SK-N-MC (cell line): ENCODE data around the gene ADGRL3.

ENCODE experiments used
- EZH2 ChIP-seq: fragments of 200-600 bp; sonication (generic); IDR thresholded peaks from one replicate; pipeline ENCODE4 v1.6.1; 2017; ENCODE audit warnings: antibody characterized with exemption
- FOXP2 ChIP-seq: optimal IDR thresholded peaks from 2 replicates; pipeline ENCODE3; 2011; ENCODE audit warnings: mild to moderate bottlenecking, moderate library complexity; ENCODE audit not compliant: insufficient read depth; ENCODE audit errors: extremely low read length, control extremely low read depth
- POLR2AphosphoS5 ChIP-seq: IDR thresholded peaks from 2 replicates; pipeline ENCODE4 v1.6.1; 2012; ENCODE audit warnings: mild to moderate bottlenecking, low read depth, low read length, borderline replicate concordance

DNA sequence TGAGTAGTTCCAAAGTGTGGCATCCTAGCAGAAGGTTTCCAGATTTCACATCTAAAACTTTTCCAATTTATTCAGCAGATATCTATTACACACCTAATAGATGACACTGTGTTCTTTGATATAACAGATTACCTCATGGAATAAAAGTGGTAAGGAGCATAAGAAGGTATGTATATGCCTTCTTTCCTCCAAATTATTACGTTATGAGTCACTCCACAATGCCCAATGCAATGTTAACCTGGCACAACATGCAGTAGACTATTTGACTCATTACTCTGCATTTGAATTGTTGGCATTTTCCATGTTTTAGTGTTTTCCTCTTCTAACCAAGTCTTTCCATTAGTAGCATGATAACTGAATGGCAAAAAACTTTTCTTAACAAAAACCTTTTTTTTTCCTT, 383.6 kb downstream of the ADGRL3 start:
- TF ChIP-seq EZH2 (no peak), POLR2AphosphoS5 (no peak), FOXP2 (no peak)
